KMS-11 (cell line): ENCODE results near the gene EPHB2.

Source experiments
- H2AFZ ChIP-seq: fragments of 200-600 bp; sonication (generic); 2 replicates; pipeline ENCODE4 v1.6.1; 2016; ENCODE audit warnings: antibody characterized with exemption, mixed run types, low read depth
- H3K27ac ChIP-seq: fragments of 200-600 bp; sonication (generic); 2 replicates; pipeline ENCODE4 v1.6.1; 2016; ENCODE audit warnings: mild to moderate bottlenecking, mixed run types
- H3K27me3 ChIP-seq: fragments of 200-600 bp; sonication (generic); 2 replicates; pipeline ENCODE4 v1.6.1; 2017; ENCODE audit warnings: mild to moderate bottlenecking, low read depth, mixed run types, moderate library complexity; ENCODE audit not compliant: insufficient read depth
- H3K36me3 ChIP-seq: fragments of 200-600 bp; sonication (generic); 2 replicates; pipeline ENCODE4 v1.6.1; 2017; ENCODE audit warnings: mild to moderate bottlenecking, mixed run types; ENCODE audit not compliant: insufficient read depth
- H3K4me1 ChIP-seq: fragments of 200-600 bp; sonication (generic); 2 replicates; pipeline ENCODE4 v1.6.1; 2016; ENCODE audit warnings: mild to moderate bottlenecking, low read depth, mixed run types; ENCODE audit not compliant: poor library complexity, severe bottlenecking
- H3K4me2 ChIP-seq: fragments of 200-600 bp; sonication (generic); 2 replicates; pipeline ENCODE4 v1.7.0; 2016; ENCODE audit warnings: mild to moderate bottlenecking, mixed run types
- H3K4me3 ChIP-seq: fragments of 200-600 bp; sonication (generic); IDR thresholded peaks from 2 replicates; pipeline ENCODE4 v1.6.1; 2017; ENCODE audit warnings: low read depth, low read length, mixed read lengths; ENCODE audit not compliant: insufficient read depth
- H3K79me2 ChIP-seq: fragments of 200-600 bp; sonication (generic); 2 replicates; pipeline ENCODE4 v1.6.1; 2016; ENCODE audit warnings: low read depth, mixed run types; ENCODE audit not compliant: insufficient read depth
- H3K9ac ChIP-seq: fragments of 200-600 bp; sonication (generic); 2 replicates; pipeline ENCODE4 v1.6.1; 2016; ENCODE audit warnings: mild to moderate bottlenecking, mixed run types
- H4K20me1 ChIP-seq: fragments of 200-600 bp; sonication (generic); 2 replicates; pipeline ENCODE4 v1.6.1; 2016; ENCODE audit warnings: mild to moderate bottlenecking, mixed run types; ENCODE audit not compliant: insufficient read depth
- CTCF ChIP-seq: fragments of 200-600 bp; sonication (generic); conservative IDR thresholded peaks from 2 replicates; pipeline ENCODE4 v1.6.1; 2017; ENCODE audit warnings: low read depth, mild to moderate bottlenecking, antibody characterized with exemption, low read length, moderate library complexity, mixed read lengths

Gene EPHB2

GRCh38 chr1:22855668-22856606 lies 145.3 kb downstream of the EPHB2 start:
- Histone ChIP-seq H3K27me3 (peaks cover 79% of the 10 kb centered on the region), H3K4me3 (no peak overlapping the region)

GRCh38 chr1:22857661-22858060 lies 147.0 kb downstream of the EPHB2 start:
- Histone ChIP-seq H3K27me3 (peaks cover 70% of the 10 kb centered on the region), H3K79me2 (no peaks in the 10 kb centered on the region), H4K20me1 (no peaks in the 10 kb centered on the region), H3K27ac (no peak overlapping the region), H2AFZ (no peak overlapping the region), H3K4me1 (no peaks in the 10 kb centered on the region), H3K4me3 (no peak overlapping the region), H3K36me3 (no peaks in the 10 kb centered on the region), H3K4me2 (no peak overlapping the region), H3K9ac (no peak overlapping the region)
- TF ChIP-seq CTCF: no peak

More at GRCh38 chr1:22855668-22856606, 145.3 kb downstream of the EPHB2 start:
- Histone ChIP-seq H3K36me3 (no peaks in the 10 kb centered on the region), H3K79me2 (no peaks in the 10 kb centered on the region), H3K4me2 (no peak overlapping the region), H2AFZ (no peak overlapping the region), H3K27ac (no peak overlapping the region), H4K20me1 (no peaks in the 10 kb centered on the region), H3K4me1 (no peaks in the 10 kb centered on the region), H3K9ac (no peak overlapping the region)
- TF ChIP-seq CTCF: no peak

- Histone ChIP-seq H3K79me2 (no peaks in the 10 kb centered on the region), H3K9ac (no peak overlapping the region), H3K4me3 (no peak overlapping the region), H2AFZ (no peak overlapping the region), H3K4me2 (no peak overlapping the region), H4K20me1 (no peaks in the 10 kb centered on the region), H3K27ac (no peak overlapping the region), H3K4me1 (no peaks in the 10 kb centered on the region), H3K36me3 (no peaks in the 10 kb centered on the region), H3K27me3 (peaks cover 62% of the 10 kb centered on the region; the same call in 1 of the 2 replicates)
- TF ChIP-seq CTCF: no peak
These were observed 149.8 kb downstream of the EPHB2 start for GRCh38 chr1:22860414-22860800.

- H2AFZ ChIP-seq: no peak overlapping the region
- H4K20me1 ChIP-seq: no peaks in the 10 kb centered on the region
- no peak overlapping the region for H3K4me2 ChIP-seq
- no peaks in the 10 kb centered on the region for H3K4me1 ChIP-seq
- peaks cover 62% of the 10 kb centered on the region; the same call in 1 of the 2 replicates for H3K27me3 ChIP-seq
- no peaks in the 10 kb centered on the region for H3K36me3 ChIP-seq
- no peak overlapping the region for H3K27ac ChIP-seq
- no peak overlapping the region for H3K4me3 ChIP-seq
- no peak for TF ChIP-seq CTCF
- H3K79me2 ChIP-seq: no peaks in the 10 kb centered on the region
- no peak overlapping the region for H3K9ac ChIP-seq
These were observed 150.3 kb downstream of the EPHB2 start for GRCh38 chr1:22860883-22861385.
